PC-3 (cell line): ENCODE measurements around the gene NOG.

Source experiments
- CTCF ChIP-seq: fragments of 300-600 bp; sonication (generic); conservative IDR thresholded peaks from 2 replicates; pipeline ENCODE4 v1.5.1; 2017; ENCODE audit warnings: antibody characterized with exemption, low read depth, mild to moderate bottlenecking, low read length
- EZH2 ChIP-seq: fragments of 300-600 bp; sonication (generic); IDR thresholded peaks from one replicate; pipeline ENCODE4 v1.6.1; 2017; ENCODE audit warnings: antibody characterized with exemption, mild to moderate bottlenecking, low read length; ENCODE audit not compliant: unreplicated experiment
- EZH2phosphoT487 ChIP-seq: fragments of 300-600 bp; sonication (generic); IDR thresholded peaks from 2 replicates; pipeline ENCODE4 v1.6.1; 2018; ENCODE audit warnings: mild to moderate bottlenecking, antibody characterized with exemption, low read length, borderline replicate concordance

- TF ChIP-seq CTCF (no peak), EZH2 (no peak), EZH2phosphoT487 (no peak)
Observed at GRCh38 chr17:56571456-56571855, 22.0 kb upstream of the NOG start.
